Measurements from ENCODE around the gene MED20. TPM values are rescaled to one million over a fixed set of nuclear protein-coding genes. Genes with fewer than 3 reads are reported as not detected.

Gene MED20
- total RNA-seq, 1 donor from 2014 or later = 26.4 TPM

DNA sequence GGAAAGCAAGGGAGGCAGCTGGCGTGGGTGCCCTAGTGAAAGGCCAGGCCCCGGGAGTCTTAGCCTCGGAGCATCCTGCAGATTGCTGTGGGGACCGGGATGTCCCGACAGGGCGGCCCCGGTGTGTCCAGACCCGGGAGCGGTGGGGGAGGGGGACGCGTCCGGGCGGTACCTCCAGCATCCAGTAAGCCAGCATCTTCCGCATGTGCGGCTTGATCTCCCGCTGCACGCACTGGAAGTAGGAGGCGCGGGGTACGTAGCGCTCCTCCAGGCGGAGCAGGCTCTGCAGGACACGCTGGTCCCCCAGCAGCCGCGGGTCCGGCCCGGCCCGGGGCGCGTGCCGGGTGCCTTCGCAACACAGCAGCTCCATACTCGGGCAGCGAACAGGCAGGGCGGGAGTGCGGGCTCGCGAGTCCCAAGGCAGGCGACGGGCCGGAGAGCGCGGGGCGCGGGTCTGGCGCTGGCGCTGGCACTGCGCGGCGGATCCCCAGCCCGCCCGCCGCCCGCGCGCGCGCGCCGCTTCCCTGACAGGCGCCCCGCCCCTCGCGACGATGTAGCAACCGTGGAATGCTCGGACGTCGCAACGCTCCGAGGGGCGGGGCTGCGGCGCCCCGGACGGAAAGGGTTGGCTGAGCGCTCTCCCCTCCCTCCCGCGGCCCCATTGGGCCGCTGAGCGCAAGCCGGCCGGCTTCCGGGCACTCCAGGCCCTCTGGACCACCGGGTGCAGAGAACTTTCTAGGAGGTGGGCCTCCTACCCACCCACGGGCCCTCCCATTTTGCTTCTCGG lies 20.5 kb upstream of the MED20 start, which contains the start of gene CCND3:
Gene CCND3 (minus strand): TSS at position 529 of the 787 bp plus-strand sequence. CDS start 159 bp downstream, at position 370.
- DNase-seq (ENCODE audit: low read depth) = peak; percentile 96

GRCh38 chr6:41940759-41941279 lies 19.9 kb upstream of the MED20 start:
- peak; percentile 49 for DNase-seq (ENCODE audit: low read depth)

GRCh38 chr6:41939848-41940758 lies 19.2 kb upstream of the MED20 start:
- peak; percentile 71 for DNase-seq (ENCODE audit: low read depth)

GRCh38 chr6:41939176-41939847 lies 18.4 kb upstream of the MED20 start:
- peak; percentile 92 for DNase-seq (ENCODE audit: low read depth)

DNA sequence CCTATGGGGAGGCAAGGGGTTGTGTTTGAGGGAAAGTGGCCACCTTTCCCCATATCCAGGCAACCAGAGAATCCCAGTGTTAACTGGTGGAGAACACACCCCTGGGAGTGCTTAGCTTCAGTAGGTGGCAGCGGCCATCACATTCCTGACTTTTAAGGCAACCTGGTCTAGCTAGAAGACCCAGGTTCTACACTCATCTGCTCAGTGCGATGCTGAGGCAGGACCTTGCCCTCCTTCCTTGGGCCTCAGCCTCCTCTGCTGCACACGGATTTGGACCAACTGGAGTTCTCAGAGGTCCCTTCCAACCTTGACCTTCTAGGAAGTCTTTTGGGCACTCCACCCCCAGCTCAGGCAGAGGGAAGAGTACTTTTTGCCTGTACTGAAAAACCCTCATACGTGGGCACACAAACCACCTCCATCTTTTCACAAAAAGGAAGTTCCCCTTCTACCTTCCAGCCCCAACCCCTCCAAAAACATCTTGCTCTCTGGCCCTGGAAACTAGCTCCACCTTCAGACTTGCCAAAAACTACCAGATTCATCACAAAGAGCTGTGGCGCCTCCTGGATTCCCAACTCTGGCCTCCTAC lies 17.7 kb upstream of the MED20 start:
- no peak for DNase-seq (ENCODE audit: low read depth)

DNA sequence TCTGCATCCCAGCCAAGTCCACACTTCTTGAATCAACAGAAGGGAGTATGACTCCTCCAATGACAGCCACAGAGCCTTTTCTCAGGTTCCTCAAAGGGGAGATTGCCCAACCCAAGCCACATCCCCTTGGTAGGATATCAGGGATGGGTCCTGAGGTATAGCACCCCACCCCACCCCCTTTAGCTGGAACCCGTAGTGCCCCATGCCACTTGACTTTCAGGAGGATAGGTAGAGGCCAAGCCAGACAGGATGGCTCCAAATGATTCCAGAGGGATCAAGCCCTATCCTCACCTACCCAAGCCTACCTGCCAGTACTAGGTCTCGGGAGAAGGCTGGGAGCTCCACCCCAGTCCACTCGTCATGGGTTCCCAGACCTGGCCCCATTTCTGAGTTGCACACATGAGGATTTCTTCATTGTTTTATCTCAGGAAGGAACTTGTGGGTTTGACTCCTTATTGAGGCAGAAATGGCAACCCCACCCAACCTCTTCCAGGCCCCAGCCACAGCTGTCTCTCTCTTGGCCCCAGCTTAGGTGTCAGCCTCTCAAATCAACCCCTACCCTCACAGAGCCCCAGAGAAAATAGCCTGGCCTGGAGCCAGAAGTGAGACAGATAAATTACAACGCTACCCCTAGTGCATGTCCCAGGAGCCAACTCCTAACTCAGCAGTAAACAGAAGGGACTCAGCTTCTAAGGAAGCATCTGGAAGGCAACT lies 17.1 kb upstream of the MED20 start:
- peak; percentile 84 for DNase-seq (ENCODE audit: low read depth)

DNA sequence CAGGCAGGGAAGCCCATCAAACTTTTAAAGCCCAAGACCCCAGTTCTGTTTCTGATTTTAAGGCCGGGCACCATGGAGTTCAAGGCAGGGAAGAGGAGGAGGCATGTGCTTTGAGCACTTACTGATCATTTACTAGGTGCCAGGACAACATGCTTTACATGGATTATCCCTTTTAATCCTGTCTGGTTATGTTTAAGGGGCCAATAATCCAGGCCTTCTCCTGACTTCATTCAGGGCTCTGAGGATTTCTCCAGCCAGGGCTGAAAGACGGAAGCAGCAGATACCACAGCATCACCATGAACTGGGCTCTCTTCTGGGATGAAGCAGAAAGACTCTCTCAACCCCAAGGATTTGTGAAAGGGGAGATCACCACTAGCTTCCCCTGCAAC lies 16.5 kb upstream of the MED20 start:
- no peak for DNase-seq (ENCODE audit: low read depth)

DNA sequence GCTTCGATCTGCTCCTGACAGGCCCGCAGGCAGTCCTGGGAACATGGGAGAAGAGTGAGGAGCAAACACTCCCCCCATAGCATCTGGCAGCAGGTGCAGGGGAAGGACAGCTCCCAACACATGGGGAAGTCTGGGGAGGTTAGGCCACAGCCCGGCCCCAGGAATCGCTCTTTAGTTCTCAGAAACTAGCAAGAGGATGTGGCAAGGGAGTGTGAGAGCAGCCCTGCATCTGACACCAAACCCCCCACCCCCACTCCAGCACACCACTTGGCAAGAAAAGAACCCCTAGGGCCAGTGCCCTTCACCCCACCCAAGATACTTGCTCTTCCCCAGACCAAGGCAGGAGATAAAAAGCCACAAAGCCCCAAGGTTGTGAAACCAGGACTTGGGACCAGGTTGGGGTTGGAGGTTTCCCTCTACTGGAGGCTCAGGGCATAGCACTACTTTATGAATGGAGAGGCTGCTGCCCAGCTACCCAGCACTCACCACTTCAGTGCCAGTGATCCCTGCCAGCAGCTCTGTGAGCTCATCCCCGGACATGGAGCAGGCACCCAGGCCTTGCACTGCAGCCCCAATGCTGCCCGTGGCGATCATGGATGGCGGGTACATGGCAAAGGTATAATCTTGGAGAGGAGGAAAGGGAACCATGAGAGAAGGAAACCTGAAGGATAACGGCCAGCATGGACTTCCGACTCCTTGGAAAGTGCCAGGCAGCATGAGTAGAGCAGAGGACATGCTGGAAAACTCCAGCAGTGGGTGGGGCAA lies 15.3 kb upstream of the MED20 start:
- DNase-seq (ENCODE audit: low read depth) = peak; percentile 95

GRCh38 chr6:41935685-41936072 lies 14.7 kb upstream of the MED20 start:
- no peak for DNase-seq (ENCODE audit: low read depth)

GRCh38 chr6:41935193-41935574 lies 14.2 kb upstream of the MED20 start:
- peak; percentile 66 for DNase-seq (ENCODE audit: low read depth)

- no peak for DNase-seq (ENCODE audit: low read depth)
Observed at GRCh38 chr6:41934278-41935192, 13.6 kb upstream of the MED20 start.

DNA sequence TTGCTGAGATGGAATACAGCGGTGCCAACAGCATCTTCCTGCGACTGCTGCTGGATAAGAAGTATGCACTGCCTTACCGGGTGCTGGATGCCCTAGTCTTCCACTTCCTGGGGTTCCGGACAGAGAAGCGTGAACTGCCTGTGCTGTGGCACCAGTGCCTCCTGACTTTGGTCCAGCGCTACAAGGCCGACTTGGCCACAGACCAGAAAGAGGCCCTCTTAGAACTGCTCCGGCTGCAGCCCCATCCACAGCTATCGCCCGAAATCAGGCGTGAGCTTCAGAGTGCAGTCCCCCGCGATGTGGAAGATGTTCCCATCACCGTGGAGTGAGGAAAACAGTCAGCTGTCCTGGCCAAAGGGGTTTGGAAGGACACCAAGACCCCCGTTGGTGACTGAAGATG lies 11.4 kb upstream of the MED20 start:
- no peak for DNase-seq (ENCODE audit: low read depth)

DNA sequence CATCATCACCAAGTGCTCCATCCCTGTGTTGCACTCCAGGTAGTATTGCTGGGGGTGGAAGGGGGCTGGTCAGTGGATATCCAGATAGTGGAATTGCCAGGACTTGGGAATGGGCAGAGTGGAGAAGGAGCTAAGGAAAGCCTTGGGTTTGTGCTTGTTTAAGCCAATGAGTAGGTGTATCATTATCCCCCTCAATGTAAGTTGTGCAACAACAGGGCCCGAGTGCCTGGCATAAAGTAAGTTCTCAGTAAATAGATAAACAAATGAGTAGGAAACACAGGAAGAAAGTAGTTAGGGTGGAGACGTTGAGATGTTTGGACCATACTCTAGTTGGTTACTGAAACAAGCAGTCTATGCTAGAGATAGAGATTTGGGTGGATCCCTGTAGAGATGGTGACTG lies 10.9 kb upstream of the MED20 start:
- no peak for DNase-seq (ENCODE audit: low read depth)

DNA sequence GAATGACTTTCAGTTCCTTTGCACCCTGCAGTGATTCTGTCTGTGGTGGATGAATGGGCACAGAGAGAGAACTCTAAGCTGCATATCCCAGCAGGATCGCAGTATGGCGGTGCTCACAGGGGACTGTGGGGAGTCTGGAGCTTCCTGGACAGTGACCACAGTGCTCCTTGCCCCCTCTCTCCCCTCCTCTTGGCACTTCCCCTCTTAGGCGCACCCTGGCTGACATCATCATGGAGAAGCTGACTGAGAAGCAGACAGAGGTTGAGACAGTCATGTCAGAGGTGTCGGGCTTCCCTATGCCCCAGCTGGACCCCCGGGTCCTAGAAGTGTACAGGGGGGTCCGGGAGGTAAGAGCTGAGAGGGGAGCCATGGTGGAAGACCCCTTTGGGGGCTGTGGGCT lies 9.0 kb upstream of the MED20 start:
- no peak for DNase-seq (ENCODE audit: low read depth)

DNA sequence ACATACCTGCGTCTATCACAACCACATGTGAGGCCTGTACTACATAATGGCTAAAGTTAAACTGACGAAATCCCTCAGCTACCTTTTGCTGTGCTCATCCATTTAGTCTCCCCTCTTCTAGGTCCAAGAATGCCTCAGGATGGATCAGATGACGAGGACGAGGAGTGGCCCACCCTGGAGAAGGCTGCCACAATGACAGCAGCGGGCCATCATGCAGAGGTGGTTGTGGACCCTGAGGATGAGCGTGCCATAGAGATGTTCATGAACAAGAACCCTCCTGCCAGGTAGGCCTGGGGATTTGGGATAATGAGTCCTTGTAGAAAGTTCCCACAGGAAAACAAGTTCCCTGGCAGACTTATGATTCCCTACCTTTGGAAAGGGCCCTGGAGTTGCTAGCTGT lies 6.3 kb upstream of the MED20 start:
- no peak for DNase-seq (ENCODE audit: low read depth)

- no peak for DNase-seq (ENCODE audit: low read depth)
Observed at GRCh38 chr6:41922154-41922553, 1.2 kb upstream of the MED20 start.

DNA sequence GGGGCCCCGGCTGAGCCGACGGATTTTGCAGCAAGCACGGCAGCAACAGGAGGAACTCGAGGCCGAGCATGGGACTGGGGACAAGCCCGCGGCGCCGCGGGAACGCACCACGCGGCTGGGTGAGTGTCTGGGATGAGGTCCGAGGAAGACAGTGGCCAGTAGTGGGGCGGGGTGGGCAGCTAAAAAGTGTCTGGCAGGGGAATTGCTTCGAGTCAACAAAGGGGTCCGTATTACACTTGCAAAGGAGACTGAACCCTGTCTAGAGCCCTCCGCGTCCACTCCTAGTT lies 716 bp upstream of the MED20 start:
- DNase-seq (ENCODE audit: low read depth) = no peak

DNA sequence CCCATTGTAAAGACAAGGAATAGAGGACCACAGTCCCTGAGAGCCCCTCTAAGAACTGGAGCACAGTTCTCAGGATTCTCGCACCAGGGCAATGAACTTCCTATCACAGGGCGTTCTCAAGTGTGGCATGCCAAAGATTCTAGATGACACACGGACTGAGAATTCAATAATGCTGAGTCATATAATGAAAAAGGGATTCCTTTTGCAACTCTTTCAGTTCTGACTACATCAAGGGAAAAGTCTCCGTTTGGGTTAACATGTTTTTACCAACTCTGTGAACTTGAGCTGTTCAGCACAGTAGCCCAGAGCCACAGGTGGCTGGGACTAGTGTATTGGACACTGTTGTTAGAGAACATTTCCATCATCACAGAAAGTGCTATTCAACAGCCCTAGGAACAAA lies 3.4 kb downstream of the MED20 start:
- DNase-seq (ENCODE audit: low read depth) = peak; percentile 86

All from myocyte (in vitro differentiated cells).